Psoas muscle (tissue), 8 donors: Measurements from ENCODE around the gene MRPS15. TPM values are rescaled to one million over a fixed set of nuclear protein-coding genes. Genes with fewer than 3 reads are reported as not detected.
"Not testable (repeated sequence)": the region's sequence is repeated elsewhere in the genome, so short reads cannot be mapped to it uniquely, and the experiment has no call there.

ENCODE experiments used
- ATAC-seq, 4 donors: fragments of 200-7000 bp; cut with Tn5 transposase; one replicate each; pipeline ENCODE4 v1.9.1; 2020; ENCODE audit warnings: moderate library complexity in 3 of 4, mild to moderate bottlenecking in 2 of 4
- DNase-seq, 2 donors: peaks; one replicate each; pipeline ENCODE4 v3.0.0-alpha.2; 2020
- H3K27ac ChIP-seq: fragments of 200-600 bp; one replicate; pipeline ENCODE4 v1.8.0; 2022
- H3K27me3 ChIP-seq, 3 donors: fragments of 200-600 bp in 1 of 3; one replicate each; pipeline versions ENCODE4 v1.6.1 to v1.8.0; 2013 to 2022; ENCODE audit warnings: low read length in 2 of 3, mild to moderate bottlenecking in 2 of 3, moderate library complexity in 1 of 3; ENCODE audit not compliant: insufficient read depth in 3 of 3
- H3K36me3 ChIP-seq, 2 donors: fragments of 200-600 bp in 1 of 2; one replicate each; pipeline versions ENCODE4 v1.6.1 to v1.8.0; 2013 to 2022; ENCODE audit warnings: low read depth in 1 of 2, mild to moderate bottlenecking in 1 of 2, moderate library complexity in 1 of 2; ENCODE audit not compliant: insufficient read depth in 1 of 2
- H3K4me1 ChIP-seq: fragments of 200-600 bp; one replicate; pipeline ENCODE4 v1.8.0; 2022
- H3K4me3 ChIP-seq: fragments of 200-600 bp; one replicate; pipeline ENCODE4 v1.8.0; 2022; ENCODE audit warnings: mild to moderate bottlenecking
- H3K9me3 ChIP-seq: fragments of 200-600 bp; one replicate; pipeline ENCODE4 v1.8.0; 2022
- WGBS, 3 donors: extraction: QIAGEN DNeasy Blood & Tissue Kit; methylation state at CpG; one replicate each; pipeline versions ENCODE4 v1.1.6 to v1.1.7; 2013; 5-methylcytosine and 5-hydroxymethylcytosine counted together
- intact Hi-C, 2 donors: fragments of 100-400 bp; cut with DNase I; formaldehyde crosslinking; loops; one replicate each; pipeline versions ENCODE4 v1.11.0 to v1.14.2; 2022
- polyA plus RNA-seq, 3 donors: library from polyadenylated mRNA; stranded (reverse); fragments of 200-250 nt; gene quantifications; one replicate each; pipeline ENCODE4 v1.2.3, GENCODE V29; 2013
- total RNA-seq, 4 donors: library from RNA; stranded (reverse); fragmentation: NEBNext Ultra II Directional in 2 of 4; extraction: Animal tissue kit (Norgen Biotek cat#: 25700) in 2 of 4; gene quantifications; one replicate each; pipeline versions ENCODE4 v1.2.1 to v1.2.4, GENCODE V29; 2021 to 2023
- TF ChIP-seq, protein P1 (sequence below): fragments of 200-600 bp; IDR thresholded peaks from one replicate; pipeline ENCODE4 v1.8.0; 2022; ENCODE audit warnings: antibody characterized with exemption
- donor health status: healthy with polysubstance abuse.
- donor health status: DM: no; HTN: no; CAD: no; lungs with moderate emphysema.
- donor health status: Bipolar disorder and iron deficiency.
- donor health status: healthy.
- donor health status: DM: yes; HTN: yes; CAD: no.
- donor health status: DM: no; HTN: no; CAD: no.
- donor health status: DM: no; HTN: no; CAD: no.
- donor health status: DM: yes; HTN: yes; CAD: no.

The MRPS15 gene
- total and polyA plus RNA-seq, 7 donors, result 127 to 279 (median 141) TPM

DNA sequence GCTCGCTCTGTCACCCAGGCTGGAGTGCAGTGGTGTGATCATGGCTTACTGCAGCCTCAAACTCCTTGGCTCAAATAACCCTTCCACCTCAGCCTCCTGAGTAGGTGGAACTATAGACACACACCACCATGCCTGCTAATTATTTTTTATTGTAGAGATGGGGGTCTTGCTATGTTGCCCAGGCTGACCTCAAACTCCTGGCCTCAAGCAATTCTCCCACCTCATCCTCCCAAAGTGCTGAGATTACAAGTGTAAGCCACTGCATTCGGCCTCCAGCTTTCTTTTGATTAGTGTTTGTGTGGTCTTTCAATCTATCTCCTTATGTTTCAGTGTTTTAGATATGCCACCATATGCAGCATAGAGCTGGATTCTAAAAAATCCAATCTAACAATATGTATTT, 38.4 kb upstream of the MRPS15 start:
- H3K36me3 ChIP-seq, result no peaks in the 10 kb centered on the region
- 57 to 61% (median 60%) methylated on average over 2 of the region's 2 CpGs for WGBS, 3 donors
- H3K27me3 ChIP-seq, result peaks cover 2 to 32% (median 3%) of the 10 kb centered on the region in 3 donors
- H3K4me3 ChIP-seq, result no peak overlapping the region
- no peak overlapping the region for H3K27ac ChIP-seq
- ATAC-seq, result no peak
- no peak for DNase-seq
- H3K9me3 ChIP-seq, result no peaks in the 10 kb centered on the region
- intact Hi-C loops, result no loop called here
- no peaks in the 10 kb centered on the region for H3K4me1 ChIP-seq
- TF ChIP-seq, protein P1, sequence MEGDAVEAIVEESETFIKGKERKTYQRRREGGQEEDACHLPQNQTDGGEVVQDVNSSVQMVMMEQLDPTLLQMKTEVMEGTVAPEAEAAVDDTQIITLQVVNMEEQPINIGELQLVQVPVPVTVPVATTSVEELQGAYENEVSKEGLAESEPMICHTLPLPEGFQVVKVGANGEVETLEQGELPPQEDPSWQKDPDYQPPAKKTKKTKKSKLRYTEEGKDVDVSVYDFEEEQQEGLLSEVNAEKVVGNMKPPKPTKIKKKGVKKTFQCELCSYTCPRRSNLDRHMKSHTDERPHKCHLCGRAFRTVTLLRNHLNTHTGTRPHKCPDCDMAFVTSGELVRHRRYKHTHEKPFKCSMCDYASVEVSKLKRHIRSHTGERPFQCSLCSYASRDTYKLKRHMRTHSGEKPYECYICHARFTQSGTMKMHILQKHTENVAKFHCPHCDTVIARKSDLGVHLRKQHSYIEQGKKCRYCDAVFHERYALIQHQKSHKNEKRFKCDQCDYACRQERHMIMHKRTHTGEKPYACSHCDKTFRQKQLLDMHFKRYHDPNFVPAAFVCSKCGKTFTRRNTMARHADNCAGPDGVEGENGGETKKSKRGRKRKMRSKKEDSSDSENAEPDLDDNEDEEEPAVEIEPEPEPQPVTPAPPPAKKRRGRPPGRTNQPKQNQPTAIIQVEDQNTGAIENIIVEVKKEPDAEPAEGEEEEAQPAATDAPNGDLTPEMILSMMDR, result no peak

DNA sequence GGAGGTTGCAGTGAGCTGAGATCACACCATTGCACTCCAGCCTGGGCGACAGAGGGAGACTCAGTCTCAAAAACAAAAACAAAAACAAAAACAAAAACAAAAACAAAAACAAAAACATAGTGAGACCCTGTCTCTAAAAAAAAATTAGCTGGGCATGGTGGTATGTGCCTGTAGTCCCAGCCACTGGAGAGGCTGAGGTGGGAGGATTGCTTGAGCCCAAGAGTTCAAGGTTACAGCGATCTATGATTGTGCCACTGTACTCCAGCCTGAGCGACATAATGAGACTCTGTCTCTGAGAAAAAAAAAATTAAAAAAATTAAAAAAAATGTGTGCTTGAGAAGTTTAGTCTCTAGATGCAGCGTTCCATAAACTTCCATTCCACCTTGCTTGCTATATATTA, 37.7 kb upstream of the MRPS15 start:
- H3K36me3 ChIP-seq, H3K9me3 ChIP-seq, H3K4me3 ChIP-seq, H3K4me1 ChIP-seq, DNase-seq, ATAC-seq, intact Hi-C loops, H3K27ac ChIP-seq: not testable (repeated sequence)
- H3K27me3 ChIP-seq, result peaks cover 0 to 25% (median 3%) of the 10 kb centered on the region in 3 donors
- 81 to 84% (median 84%) methylated on average over 4 of the region's 4 CpGs for WGBS, 3 donors

DNA sequence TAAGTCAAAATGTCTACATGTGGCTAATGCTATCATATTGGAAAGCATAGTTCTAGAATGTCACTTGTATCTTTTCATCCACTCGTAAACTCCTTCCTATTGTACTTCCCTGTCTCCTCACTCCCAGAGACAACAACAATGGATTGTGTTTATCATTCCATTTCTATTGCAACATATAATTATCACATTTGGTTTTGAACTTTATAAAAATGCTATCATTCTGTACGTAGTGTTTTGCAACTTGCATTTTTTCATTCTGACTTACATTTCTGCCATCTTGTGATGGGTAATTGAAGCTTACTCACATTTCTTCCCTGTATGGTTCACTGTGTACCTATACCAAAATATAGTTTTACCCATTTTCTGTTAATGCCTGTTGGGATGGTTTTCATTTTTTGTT, 33.0 kb upstream of the MRPS15 start:
- H3K27me3 ChIP-seq, result peaks cover 0 to 12% (median 0%) of the 10 kb centered on the region in 3 donors
- no peak for ATAC-seq
- WGBS, 3 donors, result 73 to 83% (median 78%) methylated on average over 2 of the region's 2 CpGs
- TF ChIP-seq, protein P1, result no peak
- no peak overlapping the region for H3K4me3 ChIP-seq
- H3K9me3 ChIP-seq, result no peaks in the 10 kb centered on the region
- intact Hi-C loops, result no loop called here
- no peak for DNase-seq
- H3K27ac ChIP-seq, result no peak overlapping the region
- H3K4me1 ChIP-seq, result no peaks in the 10 kb centered on the region
- no peaks in the 10 kb centered on the region for H3K36me3 ChIP-seq

- intact Hi-C loops, result no loop called here
- no peak for ATAC-seq
- no peak for DNase-seq
- Histone ChIP-seq H3K36me3 (no peaks in the 10 kb centered on the region), H3K27ac (no peak overlapping the region), H3K27me3 (peaks cover 0 to 12% (median 0%) of the 10 kb centered on the region in 3 donors), H3K9me3 (no peaks in the 10 kb centered on the region), H3K4me3 (no peak overlapping the region), H3K4me1 (no peaks in the 10 kb centered on the region)
- TF ChIP-seq, protein P1, result no peak
- 81 to 83% (median 82%) methylated on average over 5 of the region's 5 CpGs for WGBS, 3 donors
Measured at GRCh38 chr1:36494971-36495370, 30.8 kb upstream of the MRPS15 start.

DNA sequence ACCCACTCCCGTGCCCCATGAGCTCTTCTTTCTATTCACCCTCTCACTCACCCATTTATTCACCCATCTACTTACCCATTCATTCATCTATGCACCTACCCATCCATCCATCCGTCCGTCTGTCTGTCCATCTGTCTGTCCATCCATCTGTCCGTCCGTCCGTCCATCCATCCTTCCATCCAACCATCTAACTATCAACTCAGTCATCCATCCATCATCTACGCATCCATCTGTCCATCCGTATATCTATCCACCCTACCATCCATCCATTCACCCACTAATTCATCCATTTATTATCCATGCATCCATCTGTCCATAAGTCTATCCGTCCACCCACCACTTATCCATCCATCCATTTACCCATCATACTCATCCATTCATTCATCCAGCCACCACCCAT, 29.3 kb upstream of the MRPS15 start:
- Histone ChIP-seq H3K27ac (no peak overlapping the region), H3K36me3 (no peaks in the 10 kb centered on the region), H3K27me3 (peaks cover 0 to 12% (median 0%) of the 10 kb centered on the region in 3 donors), H3K4me3 (no peak overlapping the region), H3K4me1 (no peaks in the 10 kb centered on the region), H3K9me3 (no peaks in the 10 kb centered on the region)
- ATAC-seq, result no peak
- 88 to 91% (median 91%) methylated on average over 9 of the region's 9 CpGs for WGBS, 3 donors
- intact Hi-C loops, result no loop called here
- TF ChIP-seq, protein P1, result no peak
- no peak for DNase-seq
